Heart right ventricle (tissue), 16 donors: ENCODE measurements around the gene ZNF654. TPM values are rescaled to one million over a fixed set of nuclear protein-coding genes. Genes with fewer than 3 reads are reported as not detected.
"Not testable (repeated sequence)": the region's sequence is repeated elsewhere in the genome, so short reads cannot be mapped to it uniquely, and the experiment has no call there.

Experiments
- ATAC-seq, 8 donors: fragments of 200-7000 bp; cut with Tn5 transposase; one replicate each; pipeline ENCODE4 v1.9.1; 2020; ENCODE audit warnings: mild to moderate bottlenecking in 8 of 8, moderate library complexity in 8 of 8, moderate number of reproducible peaks in 1 of 8
- DNase-seq, 2 donors: peaks; one replicate each; pipeline ENCODE4 v3.0.0-alpha.2; 2020
- H3K27ac ChIP-seq, 10 donors: fragments of 200-600 bp; sonication (generic) in 2 of 10; one replicate each; pipeline versions ENCODE4 v1.5.0 to v1.8.0; 2020 to 2022; ENCODE audit warnings: mild to moderate bottlenecking in 3 of 10
- H3K27me3 ChIP-seq, 7 donors: fragments of 200-600 bp; one replicate each; pipeline ENCODE4 v1.8.0; 2021 to 2022; ENCODE audit warnings: mild to moderate bottlenecking in 2 of 7
- H3K36me3 ChIP-seq, 9 donors: fragments of 200-600 bp; sonication (generic) in 1 of 9; one replicate each; pipeline versions ENCODE4 v1.5.0 to v1.8.0; 2020 to 2022; ENCODE audit warnings: mild to moderate bottlenecking in 2 of 9
- H3K4me1 ChIP-seq, 9 donors: fragments of 200-600 bp; sonication (generic) in 1 of 9; one replicate each; pipeline versions ENCODE4 v1.5.0 to v1.8.0; 2020 to 2022; ENCODE audit warnings: mild to moderate bottlenecking in 4 of 9
- H3K4me3 ChIP-seq, 10 donors: fragments of 200-600 bp; sonication (generic) in 2 of 10; one replicate each; pipeline versions ENCODE4 v1.5.0 to v1.8.0; 2020 to 2022; ENCODE audit warnings: mild to moderate bottlenecking in 7 of 10, moderate library complexity in 2 of 10
- H3K9me3 ChIP-seq, 11 donors: fragments of 200-600 bp in 10 of 11; sonication (generic) in 2 of 11; one replicate each; pipeline versions ENCODE4 v1.5.0 to v1.8.0; 2013 to 2022; ENCODE audit warnings: mild to moderate bottlenecking in 2 of 11, control low read depth in 1 of 11, moderate library complexity in 1 of 11
- CTCF ChIP-seq, 9 donors: fragments of 200-600 bp; sonication (generic) in 2 of 9; IDR thresholded peaks; one replicate each; pipeline versions ENCODE4 v1.5.0 to v1.8.0; 2021 to 2022; ENCODE audit warnings: antibody characterized with exemption in 9 of 9, mild to moderate bottlenecking in 5 of 9, moderate library complexity in 1 of 9
- WGBS, 2 donors: extraction: QIAGEN DNeasy Blood & Tissue Kit; methylation state at CpG; one replicate each; pipeline ENCODE4 v1.1.7; 2013; ENCODE audit warnings: inconsistent platforms in 1 of 2; 5-methylcytosine and 5-hydroxymethylcytosine counted together
- intact Hi-C, 10 donors: fragments of 100-400 bp; cut with DNase I; formaldehyde crosslinking; loops; one replicate each; pipeline versions ENCODE4 v1.11.1 to v1.14.2; 2022
- polyA plus RNA-seq, 2 donors: library from polyadenylated mRNA; stranded (reverse); fragments of 200-250 nt; gene quantifications; one replicate each; pipeline ENCODE4 v1.2.3, GENCODE V29; 2013
- total RNA-seq, 10 donors: library from RNA; stranded (reverse); fragmentation: NEBNext Ultra II Directional in 3 of 10; extraction: Animal tissue kit (Norgen Biotek cat#: 25700) in 3 of 10; gene quantifications; one replicate each; pipeline versions ENCODE4 v1.2.1 to v1.2.4, GENCODE V29; 2021 to 2023
- donor health status: Arrhythmogenic right ventricular cardiomyopathy.
- donor health status: ischemic (EF 13 %, LVEDD 7.1; RV severe dilation, severe dysfunction).
- donor health status: healthy with polysubstance abuse.
- donor health status: DM: no; HTN: yes; CAD: no.
- donor health status: DM: no; HTN: no; CAD: no.
- donor health status: ischemic (EF 25% LVEDD 6.9; RV normal size, moderate dysfunction).
- donor health status: ischemic (EF 25% LVEDD 5.7; RV mildly dilated, moderate dysfunction).
- donor health status: healthy.
- donor health status: DM: yes; HTN: yes; CAD: no.
- donor health status: Ischemic cardiomyopathy.
- donor health status: ischemic (EF 35%, LVEDD 5.7; RV mildly dilated, moderate dysfunction).
- donor health status: nonischemic (EF 11% LVEDD 7.7; RV severe dilation, severe dysfunction).
- donor health status: DM: yes; HTN: yes; CAD: no.
- donor health status: PGD.
- donor health status: ischemic (EF 29% LVEDD 5.4; RV normal size, mild dysfunction).
- donor health status: nonischemic (EF 23%, LVEDD 6.1; RV moderate dilation, normal function).

The ZNF654 gene
- total and polyA plus RNA-seq, 12 donors = 2.5 to 13.9 (median 10.3) TPM

GRCh38 chr3:88168171-88168570 is 109.1 kb downstream of the ZNF654 start:
- H3K36me3 ChIP-seq = peaks cover 0 to 14% (median 0%) of the 10 kb centered on the region in 9 donors
- intact Hi-C loops = no loop called here
- H3K4me1 ChIP-seq = no peaks in the 10 kb centered on the region
- H3K9me3 ChIP-seq = no peaks in the 10 kb centered on the region
- H3K27ac ChIP-seq = no peak overlapping the region
- H3K4me3 ChIP-seq = no peak overlapping the region
- 82 to 85% methylated on average over 5 of the region's 5 CpGs for WGBS, 2 donors
- DNase-seq (no peak), ATAC-seq (no peak)
- H3K27me3 ChIP-seq = no peaks in the 10 kb centered on the region
- TF ChIP-seq CTCF (IDR thresholded peaks at IDR 0.05) = no peak

- Histone ChIP-seq H3K4me3 (no peak overlapping the region), H3K4me1 (no peaks in the 10 kb centered on the region), H3K27me3 (no peaks in the 10 kb centered on the region), H3K27ac (no peak overlapping the region), H3K36me3 (peaks cover 0 to 4% (median 0%) of the 10 kb centered on the region in 9 donors), H3K9me3 (peaks cover 0 to 18% (median 0%) of the 10 kb centered on the region in 11 donors)
- WGBS, 2 donors = 57 to 61% methylated on average over 4 of the region's 4 CpGs
- intact Hi-C loops = loop anchor here in 2 of 10 donors (5.0 to 10.0 kb wide), 2 partner anchors 826 to 828 kb away; no protein-coding TSS in a partner anchor
- ATAC-seq = no peak
- DNase-seq = peak in 1 of 2 donors; percentile 9
- TF ChIP-seq CTCF (IDR thresholded peaks at IDR 0.05) = peak in 7 of 9 donors; percentile 24 to 70 (median 49)
Measured at GRCh38 chr3:88180398-88180999, 121.4 kb downstream of the ZNF654 start.

GRCh38 chr3:88182165-88182918 is 123.3 kb downstream of the ZNF654 start:
- not testable (repeated sequence) for H3K36me3 ChIP-seq, H3K4me1 ChIP-seq, ATAC-seq, H3K27me3 ChIP-seq, DNase-seq, H3K27ac ChIP-seq, H3K4me3 ChIP-seq
- WGBS, 2 donors = 89 to 90% methylated on average over 9 of the region's 9 CpGs
- intact Hi-C loops = loop anchor here in 2 of 10 donors (5.0 to 10.0 kb wide), 2 partner anchors 828 to 830 kb away; no protein-coding TSS in a partner anchor
- peaks cover 0 to 28% (median 0%) of the 10 kb centered on the region in 11 donors for H3K9me3 ChIP-seq

- H3K4me3 ChIP-seq = no peak overlapping the region
- no peak for TF ChIP-seq CTCF (IDR thresholded peaks at IDR 0.05)
- no peak overlapping the region for H3K27ac ChIP-seq
- intact Hi-C loops = loop anchor here in 1 of 10 donors (10.0 kb wide), 1 partner anchor 834 kb away; no protein-coding TSS in a partner anchor
- no peaks in the 10 kb centered on the region for H3K36me3 ChIP-seq
- no peaks in the 10 kb centered on the region for H3K4me1 ChIP-seq
- no peaks in the 10 kb centered on the region for H3K27me3 ChIP-seq
- WGBS, 2 donors = 64 to 67% methylated on average over 6 of the region's 6 CpGs
- DNase-seq = peak; percentile 10 to 36
- peaks cover 0 to 30% (median 0%) of the 10 kb centered on the region in 11 donors for H3K9me3 ChIP-seq
- peak in 3 of 8 donors; percentile 43 to 77 (median 61) for ATAC-seq
Measured at GRCh38 chr3:88188436-88188835, 129.4 kb downstream of the ZNF654 start.
